ENCODE measurements around the gene VPS18.

DNA sequence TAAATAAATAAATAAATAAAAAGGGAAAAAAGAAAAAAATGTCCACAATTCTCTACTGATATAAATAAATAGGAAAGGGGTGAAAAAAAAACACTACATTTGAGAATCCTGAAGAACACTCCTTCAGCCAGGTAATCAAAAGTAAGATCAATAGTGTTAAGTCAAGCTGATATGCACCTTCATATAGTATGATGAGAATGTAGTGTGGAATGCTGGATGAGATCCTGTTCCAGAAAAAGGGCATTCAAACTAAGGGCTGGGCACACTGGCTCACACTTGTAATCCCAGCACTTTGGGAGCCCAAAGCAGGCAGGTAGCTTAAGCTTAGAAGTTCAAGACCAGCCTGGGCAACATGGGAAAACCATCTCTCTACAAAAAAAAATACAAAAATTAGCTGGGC, 5.1 kb upstream of the VPS18 start:
- TF ChIP-seq POLR2A (IDR thresholded peaks at IDR 0.05; ENCODE audit: low read length) (no peak), GATA1 (IDR thresholded peaks at IDR 0.05; ENCODE audit: low read depth, low read length) (no peak)
